Esophagus squamous epithelium (tissue), 5 donors: ENCODE results near the gene DDX3X. TPM values are rescaled to one million over a fixed set of nuclear protein-coding genes. Genes with fewer than 3 reads are reported as not detected.

Source experiments
- DNase-seq: peaks from one replicate; lab custom pipeline; 2025; lab: John Stamatoyannopoulos, UW
- H3K27ac ChIP-seq, 4 donors: fragments of 200-600 bp; sonication (generic); one replicate each; pipeline ENCODE4 v1.5.1; 2016 to 2019; ENCODE audit warnings: mild to moderate bottlenecking in 1 of 4
- H3K27me3 ChIP-seq, 4 donors: fragments of 200-600 bp; sonication (generic); 1 replicate in 3 of 4; 2 replicates in 1 of 4; pipeline versions ENCODE4 v1.5.1 to v1.6.0; 2017 to 2021; ENCODE audit warnings: antibody characterized with exemption in 1 of 4
- H3K36me3 ChIP-seq, 3 donors: fragments of 200-600 bp; sonication (generic); one replicate each; pipeline ENCODE4 v1.5.1; 2016 to 2019
- H3K4me1 ChIP-seq, 3 donors: fragments of 200-600 bp; sonication (generic); one replicate each; pipeline ENCODE4 v1.5.1; 2017 to 2019
- H3K4me3 ChIP-seq, 4 donors: fragments of 200-600 bp; sonication (generic); 1 replicate in 3 of 4; 2 replicates in 1 of 4; pipeline ENCODE4 v1.5.1; 2016 to 2019; ENCODE audit warnings: mild to moderate bottlenecking in 2 of 4, moderate library complexity in 1 of 4
- H3K9me3 ChIP-seq, 3 donors: fragments of 200-600 bp; sonication (generic); one replicate each; pipeline ENCODE4 v1.5.1; 2016 to 2019
- POLR2A ChIP-seq, 4 donors: fragments of 450-650 bp; IDR thresholded peaks; one replicate each; pipeline ENCODE4 v1.6.1; 2017; ENCODE audit warnings: antibody characterized with exemption in 4 of 4, mild to moderate bottlenecking in 4 of 4, moderate library complexity in 3 of 4
- WGBS, 2 donors: methylation state at CpG; one replicate each; pipeline ENCODE4 v1.1.5; 2018; 5-methylcytosine and 5-hydroxymethylcytosine counted together
- intact Hi-C: fragments of 100-400 bp; cut with DNase I; formaldehyde crosslinking; loops from one replicate; pipeline ENCODE4 v1.15.0; 2022
- total RNA-seq, 4 donors: library from RNA; depleted of rRNA; stranded (reverse); fragments of >200 nt; gene quantifications; one replicate each; pipeline ENCODE4 v1.1.0, GENCODE V29; 2016
- TF ChIP-seq, protein P1 (sequence below), 6 experiments: fragments of 450-650 bp in 4 of 6; fragments of 200-600 bp in 2 of 6; sonication (generic) in 2 of 6; IDR thresholded peaks; one replicate each; pipeline ENCODE4 v1.5.1; 2016 to 2019; ENCODE audit warnings: antibody characterized with exemption in 6 of 6, mild to moderate bottlenecking in 4 of 6, moderate library complexity in 4 of 6
- donor health status: DM: yes; HTN: yes; CAD: no.

The DDX3X gene
- total RNA-seq, 4 donors from 2014 or later, result 164 to 219 (median 214) TPM

DNA sequence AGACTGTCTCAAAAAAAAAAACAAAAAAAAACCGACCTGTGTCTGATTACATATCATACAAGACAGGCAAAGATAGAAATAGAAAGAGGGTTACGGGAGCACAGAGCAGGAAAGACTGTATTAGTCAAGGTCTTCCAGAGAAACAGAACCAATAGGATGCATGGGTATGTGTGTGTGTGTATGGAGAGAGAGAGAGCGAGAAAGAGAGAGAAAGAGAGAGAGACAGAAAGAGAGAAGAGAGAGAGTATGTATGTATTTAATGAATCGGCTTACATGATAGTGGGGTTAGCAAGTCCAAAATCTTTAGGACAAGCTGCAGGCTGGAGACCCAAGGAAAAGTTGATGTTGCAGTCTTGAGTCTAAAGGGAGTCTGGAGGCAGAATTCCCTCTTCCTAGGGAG lies 7.5 kb upstream of the DDX3X start:
- 83 to 93% methylated on average over 4 of the region's 4 CpGs for WGBS, 2 donors
- H3K4me3 ChIP-seq, result no peak overlapping the region

DNA sequence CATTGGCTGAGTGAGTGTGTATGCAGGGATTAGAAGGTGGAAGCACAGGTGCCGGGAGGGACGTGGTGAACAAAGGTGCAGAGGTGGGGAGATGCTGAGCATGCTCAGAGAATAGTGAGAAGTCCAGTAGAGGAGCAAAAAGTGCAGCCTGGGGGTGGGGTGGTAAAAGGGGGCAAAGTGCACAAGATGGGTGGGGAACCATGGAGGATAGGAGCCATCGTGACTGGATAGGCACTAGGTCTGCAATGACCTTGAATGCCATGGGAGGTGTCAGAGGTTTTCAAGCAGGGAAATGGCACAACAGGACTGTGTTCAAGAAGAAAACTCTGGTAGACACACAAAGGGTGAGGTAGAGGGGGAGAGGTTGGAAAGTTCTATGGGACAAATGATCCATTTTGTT lies 6.6 kb upstream of the DDX3X start:
- Histone ChIP-seq H3K27me3 (no peaks in the 10 kb centered on the region), H3K36me3 (no peaks in the 10 kb centered on the region), H3K27ac (no peak overlapping the region), H3K9me3 (no peaks in the 10 kb centered on the region), H3K4me3 (no peak overlapping the region), H3K4me1 (peaks cover 0 to 19% (median 0%) of the 10 kb centered on the region in 3 donors)
- TF ChIP-seq, protein P1, sequence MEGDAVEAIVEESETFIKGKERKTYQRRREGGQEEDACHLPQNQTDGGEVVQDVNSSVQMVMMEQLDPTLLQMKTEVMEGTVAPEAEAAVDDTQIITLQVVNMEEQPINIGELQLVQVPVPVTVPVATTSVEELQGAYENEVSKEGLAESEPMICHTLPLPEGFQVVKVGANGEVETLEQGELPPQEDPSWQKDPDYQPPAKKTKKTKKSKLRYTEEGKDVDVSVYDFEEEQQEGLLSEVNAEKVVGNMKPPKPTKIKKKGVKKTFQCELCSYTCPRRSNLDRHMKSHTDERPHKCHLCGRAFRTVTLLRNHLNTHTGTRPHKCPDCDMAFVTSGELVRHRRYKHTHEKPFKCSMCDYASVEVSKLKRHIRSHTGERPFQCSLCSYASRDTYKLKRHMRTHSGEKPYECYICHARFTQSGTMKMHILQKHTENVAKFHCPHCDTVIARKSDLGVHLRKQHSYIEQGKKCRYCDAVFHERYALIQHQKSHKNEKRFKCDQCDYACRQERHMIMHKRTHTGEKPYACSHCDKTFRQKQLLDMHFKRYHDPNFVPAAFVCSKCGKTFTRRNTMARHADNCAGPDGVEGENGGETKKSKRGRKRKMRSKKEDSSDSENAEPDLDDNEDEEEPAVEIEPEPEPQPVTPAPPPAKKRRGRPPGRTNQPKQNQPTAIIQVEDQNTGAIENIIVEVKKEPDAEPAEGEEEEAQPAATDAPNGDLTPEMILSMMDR (IDR thresholded peaks at IDR 0.05), result no peak
- no peak for TF ChIP-seq POLR2A (IDR thresholded peaks at IDR 0.05)
- intact Hi-C loops, result no loop called here
- DNase-seq, result no peak
- WGBS, 2 donors, result 69 to 90% methylated on average over 3 of the region's 3 CpGs

More for the DNA sequence above, 7.5 kb upstream of the DDX3X start:
- Histone ChIP-seq H3K27ac (no peak overlapping the region), H3K4me1 (peaks cover 0 to 14% (median 0%) of the 10 kb centered on the region in 3 donors), H3K27me3 (no peaks in the 10 kb centered on the region), H3K36me3 (no peaks in the 10 kb centered on the region), H3K9me3 (no peaks in the 10 kb centered on the region)
- DNase-seq, result no peak
- TF ChIP-seq, protein P1 (IDR thresholded peaks at IDR 0.05), result no peak
- no peak for TF ChIP-seq POLR2A (IDR thresholded peaks at IDR 0.05)
- intact Hi-C loops, result no loop called here

DNA sequence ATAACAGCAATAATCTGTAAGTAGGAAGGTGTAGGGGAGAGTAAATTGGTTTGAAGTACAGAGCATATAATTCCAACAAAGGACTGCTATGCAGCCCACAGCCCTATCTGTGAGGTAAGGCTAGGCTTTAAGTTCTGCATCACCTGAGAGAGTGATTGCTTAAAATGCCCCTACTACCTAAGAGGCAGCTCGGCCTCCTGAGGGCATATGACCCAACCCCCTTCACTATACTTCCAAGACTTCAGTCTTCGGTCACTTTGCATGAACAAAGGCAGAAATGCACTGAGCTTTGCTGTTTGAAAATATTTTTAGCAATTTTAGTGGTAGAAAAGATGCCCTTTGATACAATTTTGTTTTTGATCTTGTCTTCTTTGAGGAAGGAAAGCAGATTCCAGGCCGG lies 4.9 kb upstream of the DDX3X start:
- Histone ChIP-seq H3K27me3 (no peaks in the 10 kb centered on the region), H3K36me3 (no peaks in the 10 kb centered on the region), H3K4me1 (peaks cover 0 to 22% (median 0%) of the 10 kb centered on the region in 3 donors), H3K9me3 (no peaks in the 10 kb centered on the region), H3K27ac (no peak overlapping the region), H3K4me3 (no peak overlapping the region)
- no peak for TF ChIP-seq POLR2A (IDR thresholded peaks at IDR 0.05)
- TF ChIP-seq, protein P1 (IDR thresholded peaks at IDR 0.05), result no peak
- intact Hi-C loops, result no loop called here
- DNase-seq, result no peak
- 77 to 85% methylated on average over 3 of the region's 3 CpGs for WGBS, 2 donors

DNA sequence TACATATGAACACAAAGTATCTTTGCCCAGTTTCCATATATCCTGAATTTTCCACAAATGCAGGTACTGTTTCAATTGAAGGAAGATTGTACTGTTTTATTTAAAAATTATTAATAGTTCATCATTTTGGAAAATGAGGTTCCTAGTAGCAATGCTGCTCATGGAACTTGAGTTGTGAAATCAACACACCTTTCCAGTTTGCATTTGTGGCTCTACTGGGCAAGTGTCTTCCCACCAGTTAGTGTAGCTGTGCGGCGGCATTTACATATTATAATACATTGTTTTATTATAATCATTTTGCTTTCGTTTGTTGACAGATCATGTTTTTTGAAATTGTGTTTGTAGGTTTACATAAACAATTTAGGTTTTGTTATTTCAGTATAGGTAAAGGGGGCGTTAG lies 2.0 kb upstream of the DDX3X start:
- TF ChIP-seq, protein P1 (IDR thresholded peaks at IDR 0.05), result no peak
- TF ChIP-seq POLR2A (IDR thresholded peaks at IDR 0.05), result no peak
- H3K27me3 ChIP-seq, result no peaks in the 10 kb centered on the region
- no peaks in the 10 kb centered on the region for H3K9me3 ChIP-seq
- DNase-seq, result no peak
- WGBS, 2 donors, result 37 to 55% methylated on average over 4 of the region's 4 CpGs
- intact Hi-C loops, result no loop called here
- peak overlapping the region; percentile 17 to 92 (median 80) for H3K4me3 ChIP-seq
- H3K36me3 ChIP-seq, result no peaks in the 10 kb centered on the region
- peak overlapping the region; percentile 97 to 99 (median 98) for H3K27ac ChIP-seq
- H3K4me1 ChIP-seq, result peaks cover 0 to 22% (median 3%) of the 10 kb centered on the region in 3 donors

DNA sequence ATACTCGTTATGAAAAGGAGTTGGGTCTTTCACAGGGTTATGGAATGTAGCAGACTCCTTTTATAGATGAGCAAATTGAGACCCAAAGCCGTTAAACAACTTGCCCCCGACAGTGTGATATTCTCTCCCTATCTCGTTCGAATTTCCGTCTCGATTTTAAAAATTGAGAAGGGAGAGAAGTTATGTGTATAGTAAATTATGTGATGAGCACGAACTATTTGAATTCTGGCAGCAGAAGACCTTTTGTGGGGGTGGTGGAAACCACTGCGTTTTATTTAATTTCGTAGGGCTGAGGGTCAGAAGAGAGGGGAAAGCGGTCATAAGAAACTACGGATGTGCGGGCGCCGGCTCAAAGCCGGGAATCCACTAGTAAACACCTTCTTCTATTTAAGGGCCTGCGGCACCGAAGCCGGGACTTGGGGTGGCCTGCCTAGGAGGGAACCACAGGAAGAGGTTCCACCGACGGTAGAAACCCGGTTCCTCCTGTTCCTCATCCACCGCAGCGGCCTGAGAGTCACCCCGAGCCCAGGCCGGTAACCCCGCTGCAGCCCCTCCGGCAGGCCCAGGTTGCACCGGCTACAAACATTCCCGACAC lies 1.5 kb upstream of the DDX3X start:
- peak overlapping the region; percentile 73 to 92 (median 84) for H3K4me3 ChIP-seq
- H3K4me1 ChIP-seq, result peaks cover 0 to 23% (median 3%) of the 10 kb centered on the region in 3 donors
- TF ChIP-seq POLR2A (IDR thresholded peaks at IDR 0.05), result no peak
- TF ChIP-seq, protein P1 (IDR thresholded peaks at IDR 0.05), result no peak
- H3K36me3 ChIP-seq, result no peaks in the 10 kb centered on the region
- no peaks in the 10 kb centered on the region for H3K9me3 ChIP-seq
- peak; percentile 13 for DNase-seq
- 3 to 22% methylated on average over 16 to 22 of the region's 30 CpGs for whole genome bisulfite sequencing, 2 donors
- intact Hi-C loops, result no loop called here
- no peaks in the 10 kb centered on the region for H3K27me3 ChIP-seq
- peak overlapping the region; percentile 97 to 99 (median 98) for H3K27ac ChIP-seq
